K562 (cell line): ENCODE measurements around the gene CCDC85A.

Experiments used
- SRSF9 ChIP-seq: fragments of 200-400 bp; formaldehyde crosslinking; IDR thresholded peaks from 2 replicates; pipeline ENCODE4 v1.6.1; 2017; ENCODE audit warnings: low read depth, low read length, borderline replicate concordance
- YY1 ChIP-seq, 3 experiments: IDR thresholded peaks; 2 replicates each; pipeline ENCODE4 v1.6.1; 2011; ENCODE audit warnings: low read length in 2 of 3, mild to moderate bottlenecking in 2 of 3, moderate library complexity in 2 of 3, borderline replicate concordance in 1 of 3, control low read depth in 1 of 3, low read depth in 1 of 3; ENCODE audit not compliant: insufficient read depth in 3 of 3, insufficient replicate concordance in 2 of 3, control insufficient read depth in 1 of 3, insufficient read length in 1 of 3; ENCODE audit errors: extremely low read depth in 1 of 3
- TF ChIP-seq, protein P1 (sequence below): sonication (generic); formaldehyde crosslinking; IDR thresholded peaks from 2 replicates; pipeline ENCODE4 v1.9.0; 2022; ENCODE audit warnings: mild to moderate bottlenecking, missing genetic modification reagents
- TF ChIP-seq, protein P2 (sequence below), 3 experiments: IDR thresholded peaks in 2 of 3; conservative IDR thresholded peaks in 1 of 3; 2 replicates each; pipeline ENCODE4 v1.5.1; 2011 to 2012; ENCODE audit warnings: low read length in 3 of 3, mild to moderate bottlenecking in 3 of 3, control low read depth in 2 of 3, improper control_type of control experiment in 1 of 3, inconsistent platforms in 1 of 3, low read depth in 1 of 3, mixed read lengths in 1 of 3, moderate library complexity in 1 of 3; ENCODE audit not compliant: insufficient read depth in 2 of 3

GRCh38 chr2:56195563-56195962 lies 11.8 kb downstream of the CCDC85A start:
- TF ChIP-seq, protein P1, sequence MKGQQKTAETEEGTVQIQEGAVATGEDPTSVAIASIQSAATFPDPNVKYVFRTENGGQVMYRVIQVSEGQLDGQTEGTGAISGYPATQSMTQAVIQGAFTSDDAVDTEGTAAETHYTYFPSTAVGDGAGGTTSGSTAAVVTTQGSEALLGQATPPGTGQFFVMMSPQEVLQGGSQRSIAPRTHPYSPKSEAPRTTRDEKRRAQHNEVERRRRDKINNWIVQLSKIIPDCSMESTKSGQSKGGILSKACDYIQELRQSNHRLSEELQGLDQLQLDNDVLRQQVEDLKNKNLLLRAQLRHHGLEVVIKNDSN (CRISPR knock-in tag) = no peak
- TF ChIP-seq, protein P2, sequence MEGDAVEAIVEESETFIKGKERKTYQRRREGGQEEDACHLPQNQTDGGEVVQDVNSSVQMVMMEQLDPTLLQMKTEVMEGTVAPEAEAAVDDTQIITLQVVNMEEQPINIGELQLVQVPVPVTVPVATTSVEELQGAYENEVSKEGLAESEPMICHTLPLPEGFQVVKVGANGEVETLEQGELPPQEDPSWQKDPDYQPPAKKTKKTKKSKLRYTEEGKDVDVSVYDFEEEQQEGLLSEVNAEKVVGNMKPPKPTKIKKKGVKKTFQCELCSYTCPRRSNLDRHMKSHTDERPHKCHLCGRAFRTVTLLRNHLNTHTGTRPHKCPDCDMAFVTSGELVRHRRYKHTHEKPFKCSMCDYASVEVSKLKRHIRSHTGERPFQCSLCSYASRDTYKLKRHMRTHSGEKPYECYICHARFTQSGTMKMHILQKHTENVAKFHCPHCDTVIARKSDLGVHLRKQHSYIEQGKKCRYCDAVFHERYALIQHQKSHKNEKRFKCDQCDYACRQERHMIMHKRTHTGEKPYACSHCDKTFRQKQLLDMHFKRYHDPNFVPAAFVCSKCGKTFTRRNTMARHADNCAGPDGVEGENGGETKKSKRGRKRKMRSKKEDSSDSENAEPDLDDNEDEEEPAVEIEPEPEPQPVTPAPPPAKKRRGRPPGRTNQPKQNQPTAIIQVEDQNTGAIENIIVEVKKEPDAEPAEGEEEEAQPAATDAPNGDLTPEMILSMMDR (IDR thresholded peaks at IDR 0.05 in 2 of 3, conservative IDR thresholded peaks at IDR 0.05 in 1 of 3; ENCODE audit: insufficient read depth in 2 of 3, low read depth in 1 of 3, low read length in 3 of 3) = no peak
- no peak for TF ChIP-seq YY1 (IDR thresholded peaks at IDR 0.05; ENCODE audit: borderline replicate concordance in 1 of 3, control insufficient read depth in 1 of 3, extremely low read depth in 1 of 3, insufficient read depth in 3 of 3, insufficient read length in 1 of 3, insufficient replicate concordance in 2 of 3, low read depth in 1 of 3, low read length in 2 of 3)
- TF ChIP-seq SRSF9 = no peak
